Adrenal gland (tissue), 5 donors: ENCODE data around the gene ADAMTSL3.

Source experiments
- CTCF ChIP-seq, 6 experiments: fragments of 450-650 bp in 4 of 6; fragments of 200-600 bp in 2 of 6; sonication (generic) in 1 of 6; IDR thresholded peaks; 1 replicate in 5 of 6; 2 replicates in 1 of 6; pipeline versions ENCODE4 v1.5.1 to v1.8.0; 2016 to 2021; ENCODE audit warnings: antibody characterized with exemption in 6 of 6, mild to moderate bottlenecking in 2 of 6, moderate library complexity in 1 of 6
- POLR2A ChIP-seq, 2 donors: fragments of 450-650 bp; IDR thresholded peaks; one replicate each; pipeline ENCODE4 v1.6.1; 2017; ENCODE audit warnings: antibody characterized with exemption in 2 of 2, mild to moderate bottlenecking in 2 of 2, moderate library complexity in 1 of 2
- donor health status: DM: no; HTN: no; CAD: no.

GRCh38 chr15:83815506-83815905 lies 161.6 kb downstream of the ADAMTSL3 start:
- TF ChIP-seq CTCF (IDR thresholded peaks at IDR 0.05) (no peak), POLR2A (IDR thresholded peaks at IDR 0.05) (no peak)
